HepG2 (cell line): ENCODE measurements around the gene IZUMO4. TPM values are rescaled to one million over a fixed set of nuclear protein-coding genes. Genes with fewer than 3 reads are reported as not detected.

ENCODE experiments used
- ATAC-seq: fragments of 200-7000 bp; cut with Tn5 transposase; 3 replicates; pipeline ENCODE4 v1.9.1; 2020; ENCODE audit warnings: mild to moderate bottlenecking, moderate library complexity
- BruUV-seq: library from RNA; stranded (reverse); fragments of 400-500 nt; replicated peaks from 2 replicates; lab custom pipeline; 2021; lab: Mats Ljungman, UMichigan
- CTCF ChIA-PET: fragments of 300-600 bp; formaldehyde crosslinking; extraction: SDS; loops from one replicate; lab custom pipeline; 2021; ENCODE audit warnings: low total read pairs, inconsistent platforms, low intra/inter-chr PET ratio; lab: Yijun Ruan, JAX
- POLR2A ChIA-PET: fragments of 350-600 bp; sonication (Branson Sonifier 250); formaldehyde crosslinking; loops from one replicate; lab custom pipeline; 2020; ENCODE audit warnings: antibody characterized with exemption, inconsistent platforms; lab: Yijun Ruan, JAX
- DNase-seq: peaks from one replicate; pipeline ENCODE4 v3.0.0-alpha.2; 2015; ENCODE audit warnings: low spot score
- FAIRE-seq: peaks from 3 replicates; lab custom pipeline; 2011; peaks lifted over from hg19 to GRCh38; lab: Jason Lieb, UNC
- H2AFZ ChIP-seq: one replicate; pipeline ENCODE4 v1.6.1; 2011; ENCODE audit warnings: low read length, inconsistent platforms
- H3K27ac ChIP-seq: fragments of 300-600 bp; 3 replicates; pipeline ENCODE4 v1.8.0; 2011; ENCODE audit warnings: mixed run types, mild to moderate bottlenecking, mixed read lengths, low read length, inconsistent platforms; ENCODE audit not compliant: insufficient read depth; ENCODE audit errors: extremely low read length
- H3K27me3 ChIP-seq, 2 experiments: fragments of 200-600 bp in 1 of 2; 2 replicates in 1 of 2; 3 replicates in 1 of 2; pipeline versions ENCODE4 v1.6.0 to v1.8.0; 2011; ENCODE audit warnings: low read length in 2 of 2, mild to moderate bottlenecking in 2 of 2, moderate library complexity in 2 of 2, inconsistent platforms in 1 of 2; ENCODE audit not compliant: insufficient read depth in 2 of 2, control insufficient read depth in 1 of 2
- H3K36me3 ChIP-seq, 2 experiments: fragments of 200-600 bp in 1 of 2; replicated peaks in 1 of 2; 2 replicates in 1 of 2; 3 replicates in 1 of 2; pipeline versions ENCODE4 v1.5.1 to v1.8.0; 2011; ENCODE audit warnings: low read length in 2 of 2, inconsistent platforms in 1 of 2; ENCODE audit not compliant: insufficient read depth in 2 of 2, control insufficient read depth in 1 of 2
- H3K4me1 ChIP-seq: 2 replicates; pipeline ENCODE4 v1.5.1; 2012; ENCODE audit warnings: low read length, inconsistent platforms; ENCODE audit not compliant: insufficient read depth
- H3K4me2 ChIP-seq: 2 replicates; pipeline ENCODE4 v1.6.0; 2011; ENCODE audit warnings: low read depth, low read length, inconsistent platforms
- H3K4me3 ChIP-seq, 3 experiments: fragments of 200-600 bp in 1 of 3; sonication (generic), shearing (Covaris generic) in 1 of 3; replicated peaks in 1 of 3; 2 replicates each; pipeline ENCODE4 v1.5.1; 2011 to 2016; ENCODE audit warnings: low read length in 3 of 3, inconsistent platforms in 2 of 3, low read depth in 2 of 3, mild to moderate bottlenecking in 2 of 3, control low read depth in 1 of 3, mixed read lengths in 1 of 3; ENCODE audit not compliant: insufficient read depth in 1 of 3
- H3K79me2 ChIP-seq: one replicate; pipeline ENCODE4 v1.6.1; 2011; ENCODE audit warnings: low read length, inconsistent platforms; ENCODE audit not compliant: insufficient read depth
- H3K9ac ChIP-seq: 2 replicates; pipeline ENCODE4 v1.6.0; 2011; ENCODE audit warnings: mild to moderate bottlenecking, low read depth, low read length, inconsistent platforms; ENCODE audit not compliant: insufficient read depth
- H3K9me3 ChIP-seq: 2 replicates; pipeline ENCODE4 v1.5.1; 2012; ENCODE audit warnings: mild to moderate bottlenecking, low read length
- H4K20me1 ChIP-seq: 2 replicates; pipeline ENCODE4 v1.6.0; 2011; ENCODE audit warnings: inconsistent platforms, mild to moderate bottlenecking, low read length, moderate library complexity; ENCODE audit not compliant: insufficient read depth
- AGO2 ChIP-seq: fragments of 200-400 bp; formaldehyde crosslinking; optimal IDR thresholded peaks from 2 replicates; pipeline ENCODE3; 2017; ENCODE audit warnings: mild to moderate bottlenecking, low read depth, low read length, moderate library complexity
- FLYWCH1 ChIP-seq: sonication (generic); formaldehyde crosslinking; IDR thresholded peaks from 2 replicates; pipeline ENCODE4 v1.8.1; 2023; ENCODE audit warnings: mild to moderate bottlenecking, missing genetic modification reagents
- GLMP ChIP-seq: sonication (generic); formaldehyde crosslinking; IDR thresholded peaks from 2 replicates; pipeline ENCODE4 v1.9.0; 2021; ENCODE audit warnings: missing genetic modification reagents, mild to moderate bottlenecking, borderline replicate concordance
- GMEB1 ChIP-seq: sonication (generic); formaldehyde crosslinking; IDR thresholded peaks from 2 replicates; pipeline ENCODE4 v1.5.1; 2020; ENCODE audit warnings: missing genetic modification reagents, mild to moderate bottlenecking, borderline replicate concordance
- HNRNPL ChIP-seq: fragments of 200-400 bp; formaldehyde crosslinking; IDR thresholded peaks from 2 replicates; pipeline ENCODE4 v1.6.1; 2017; ENCODE audit warnings: mild to moderate bottlenecking, low read depth, low read length
- IKZF1 ChIP-seq: fragments of 450-650 bp; IDR thresholded peaks from 2 replicates; pipeline ENCODE4 v1.7.1; 2016
- NKX3-1 ChIP-seq: sonication (generic); formaldehyde crosslinking; IDR thresholded peaks from 2 replicates; pipeline ENCODE4 v1.5.0; 2020; ENCODE audit warnings: missing genetic modification reagents
- ONECUT2 ChIP-seq: sonication (generic); formaldehyde crosslinking; IDR thresholded peaks from 2 replicates; pipeline ENCODE4 v1.4.0; 2020; ENCODE audit warnings: missing genetic modification reagents
- POLR2A ChIP-seq, 2 experiments: IDR thresholded peaks; 2 replicates each; pipeline ENCODE4 v1.6.1; 2011; ENCODE audit warnings: low read depth in 2 of 2, low read length in 2 of 2, mild to moderate bottlenecking in 1 of 2, moderate library complexity in 1 of 2; ENCODE audit not compliant: insufficient read depth in 1 of 2
- RBFOX2 ChIP-seq: fragments of 200-400 bp; formaldehyde crosslinking; IDR thresholded peaks from 2 replicates; pipeline ENCODE4 v1.6.1; 2017; ENCODE audit warnings: low read depth, mild to moderate bottlenecking, low read length
- TBX3 ChIP-seq: fragments of 450-650 bp; IDR thresholded peaks from 2 replicates; pipeline ENCODE4 v1.6.1; 2017; ENCODE audit warnings: antibody characterized with exemption, mild to moderate bottlenecking, inconsistent platforms, borderline replicate concordance
- ZBTB38 ChIP-seq: sonication (generic); formaldehyde crosslinking; IDR thresholded peaks from 2 replicates; pipeline ENCODE4 v1.5.1; 2020; ENCODE audit warnings: mild to moderate bottlenecking, missing genetic modification reagents
- ZFP82 ChIP-seq: sonication (generic); formaldehyde crosslinking; IDR thresholded peaks from 2 replicates; pipeline ENCODE4 v1.5.1; 2020; ENCODE audit warnings: mild to moderate bottlenecking, missing genetic modification reagents, borderline replicate concordance
- ZNF235 ChIP-seq: sonication (generic); formaldehyde crosslinking; IDR thresholded peaks from 2 replicates; pipeline ENCODE4 v1.8.1; 2023; ENCODE audit warnings: mild to moderate bottlenecking, missing genetic modification reagents, borderline replicate concordance
- ZNF333 ChIP-seq: sonication (generic); formaldehyde crosslinking; IDR thresholded peaks from 2 replicates; pipeline ENCODE4 v1.4.0; 2020; ENCODE audit warnings: mild to moderate bottlenecking, missing genetic modification reagents, borderline replicate concordance
- ZNF337 ChIP-seq: sonication (generic); formaldehyde crosslinking; IDR thresholded peaks from 2 replicates; pipeline ENCODE4 v1.5.1; 2020; ENCODE audit warnings: missing genetic modification reagents, low read depth, mild to moderate bottlenecking, borderline replicate concordance
- ZNF83 ChIP-seq: sonication (generic); formaldehyde crosslinking; IDR thresholded peaks from 2 replicates; pipeline ENCODE4 v1.4.0; 2020; ENCODE audit warnings: missing genetic modification reagents, mild to moderate bottlenecking, borderline replicate concordance
- WGBS: methylation state at CpG from one replicate; pipeline ENCODE4 v1.1.6; 2017; ENCODE audit warnings: low lambda C conversion rate; 5-methylcytosine and 5-hydroxymethylcytosine counted together
- in situ Hi-C: cut with HindIII; loops from 2 replicates; pipeline ENCODE4 v1.10.0; 2017; ENCODE audit warnings: low pct_unique_long_range_greater_than_20kb; ENCODE audit not compliant: extremely low pct_ligation_motif_present
- intact Hi-C: fragments of 100-400 bp; cut with micrococcal nuclease; formaldehyde crosslinking; loops from one replicate; pipeline ENCODE4 v1.10.0; 2022; ENCODE audit not compliant: unreplicated experiment
- polyA plus RNA-seq, 8 experiments: library from polyadenylated mRNA; depleted of rRNA in 3 of 8; stranded (reverse) in 7 of 8; unstranded in 1 of 8; fragments of >200 nt; fragmentation: Illumina TruSeq in 4 of 8; extraction: Trizol in 4 of 8; gene quantifications; 2 replicates each; pipeline versions ENCODE4 v1.2.1 to v1.2.3, GENCODE V29; 2011 to 2016; ENCODE audit warnings: low read depth in 4 of 8, missing spikeins in 1 of 8, mixed read lengths in 1 of 8; ENCODE audit not compliant: insufficient read depth in 1 of 8
- total RNA-seq, 5 experiments: library from RNA; depleted of rRNA; stranded (reverse); fragments of >200 nt; fragmentation: Illumina TruSeq; extraction: Trizol; gene quantifications; 2 replicates each; pipeline ENCODE4 v1.2.3, GENCODE V29; 2016; ENCODE audit warnings: low read depth in 1 of 5
- TF ChIP-seq, protein P1 (sequence below): sonication (generic); formaldehyde crosslinking; IDR thresholded peaks from 2 replicates; pipeline ENCODE4 v1.5.0; 2020; ENCODE audit warnings: mild to moderate bottlenecking, missing genetic modification reagents

Gene IZUMO4
- total and polyA plus RNA-seq, 2 of the 13 experiments (the other 11 are each of a cell fraction or from before 2014, with no cell fraction given), result 0.77 to 3.9 TPM

DNA sequence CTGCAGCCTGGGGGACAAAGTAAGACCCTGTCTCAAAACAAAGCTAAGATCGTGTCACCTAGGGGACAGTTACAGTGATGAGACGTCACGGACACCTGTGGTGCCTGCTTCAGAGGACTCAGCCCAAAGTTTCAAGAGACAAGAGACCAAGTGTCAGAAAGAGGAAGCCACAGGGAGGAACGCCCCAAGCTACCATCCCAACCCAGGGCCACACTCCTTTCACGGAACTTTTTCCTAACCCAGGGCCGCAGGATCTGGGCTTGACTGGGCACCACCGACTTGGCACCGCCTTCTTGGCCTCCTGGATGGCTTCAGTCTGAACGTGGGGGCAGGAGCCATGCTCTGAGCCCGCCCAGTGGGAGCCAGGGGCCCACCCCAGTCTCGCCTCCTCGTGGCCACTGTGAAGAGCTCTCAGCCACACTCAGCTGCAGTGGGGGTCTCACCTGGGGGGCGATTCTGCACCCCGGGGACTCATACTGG is 9.1 kb upstream of the IZUMO4 start:
- Histone ChIP-seq H3K9ac (no peak overlapping the region; the same call in 1 of the 2 replicates), H3K27me3 (no peaks in the 10 kb centered on the region), H2AFZ (no peak overlapping the region), H3K36me3 (no peaks in the 10 kb centered on the region; a peak in 1 of 5 replicates), H3K27ac (peak overlapping the region; percentile 70), H3K4me3 (no peak overlapping the region), H3K9me3 (no peaks in the 10 kb centered on the region), H3K4me2 (no peak overlapping the region; the same call in 1 of the 2 replicates), H3K79me2 (no peaks in the 10 kb centered on the region), H4K20me1 (no peaks in the 10 kb centered on the region), H3K4me1 (peaks cover 59% of the 10 kb centered on the region)
- 86% methylated on average over 8 of the region's 14 CpGs for WGBS
- FAIRE-seq (no peak), ATAC-seq (peak; percentile 12; the same call in 2 of the 3 replicates), DNase-seq (no peak)
- intact Hi-C loops (no loop called here), in situ Hi-C loops (no loop called here)
- POLR2A ChIA-PET, result interaction anchor here (1.1 kb wide), 1 partner anchor 27 kb away, joined by 4 read pairs; no protein-coding TSS in a partner anchor
- TF ChIP-seq POLR2A (IDR thresholded peaks at IDR 0.05; ENCODE audit: insufficient read depth in 1 of 2, low read depth in 2 of 2, low read length in 2 of 2) (0 out of 4 replicates have a peak, but pooled peaks of 1 of the 2 experiments have one; percentile 12), ZNF337 (CRISPR knock-in tag) (peak; percentile 15; the same call in 1 of the 2 replicates), ZNF333 (0 out of 2 replicates have a peak, but pooled peaks have one; percentile 7), HNRNPL (0 out of 2 replicates have a peak, but pooled peaks have one; percentile 50), NKX3-1 (CRISPR knock-in tag) (no peak), ZFP82 (0 out of 2 replicates have a peak, but pooled peaks have one; percentile 17), ZNF235 (CRISPR knock-in tag) (peak; percentile 38; the same call in 1 of the 2 replicates), TBX3 (no peak), ZBTB38 (CRISPR knock-in tag) (peak; percentile 79; the same call in 1 of the 2 replicates), AGO2 (peak; percentile 47), RBFOX2 (peak; percentile 44; the same call in 1 of the 2 replicates), FLYWCH1 (CRISPR knock-in tag) (peak; percentile 9; the same call in 1 of the 2 replicates), IKZF1 (no peak), GLMP (no peak), GMEB1 (CRISPR knock-in tag) (0 out of 2 replicates have a peak, but pooled peaks have one; percentile 7), ZNF83 (CRISPR knock-in tag) (peak; percentile 23; the same call in 1 of the 2 replicates), ONECUT2 (no peak)
- TF ChIP-seq, protein P1, sequence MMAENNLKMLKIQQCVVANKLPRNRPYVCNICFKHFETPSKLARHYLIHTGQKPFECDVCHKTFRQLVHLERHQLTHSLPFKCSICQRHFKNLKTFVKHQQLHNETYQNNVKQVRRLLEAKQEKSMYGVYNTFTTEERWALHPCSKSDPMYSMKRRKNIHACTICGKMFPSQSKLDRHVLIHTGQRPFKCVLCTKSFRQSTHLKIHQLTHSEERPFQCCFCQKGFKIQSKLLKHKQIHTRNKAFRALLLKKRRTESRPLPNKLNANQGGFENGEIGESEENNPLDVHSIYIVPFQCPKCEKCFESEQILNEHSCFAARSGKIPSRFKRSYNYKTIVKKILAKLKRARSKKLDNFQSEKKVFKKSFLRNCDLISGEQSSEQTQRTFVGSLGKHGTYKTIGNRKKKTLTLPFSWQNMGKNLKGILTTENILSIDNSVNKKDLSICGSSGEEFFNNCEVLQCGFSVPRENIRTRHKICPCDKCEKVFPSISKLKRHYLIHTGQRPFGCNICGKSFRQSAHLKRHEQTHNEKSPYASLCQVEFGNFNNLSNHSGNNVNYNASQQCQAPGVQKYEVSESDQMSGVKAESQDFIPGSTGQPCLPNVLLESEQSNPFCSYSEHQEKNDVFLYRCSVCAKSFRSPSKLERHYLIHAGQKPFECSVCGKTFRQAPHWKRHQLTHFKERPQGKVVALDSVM (CRISPR knock-in tag), result peak; percentile 90
- CTCF ChIA-PET, result no interaction called here
- no TSS peak for BruUV-seq
